ENCODE measurements around the gene TRAIP.

DNA sequence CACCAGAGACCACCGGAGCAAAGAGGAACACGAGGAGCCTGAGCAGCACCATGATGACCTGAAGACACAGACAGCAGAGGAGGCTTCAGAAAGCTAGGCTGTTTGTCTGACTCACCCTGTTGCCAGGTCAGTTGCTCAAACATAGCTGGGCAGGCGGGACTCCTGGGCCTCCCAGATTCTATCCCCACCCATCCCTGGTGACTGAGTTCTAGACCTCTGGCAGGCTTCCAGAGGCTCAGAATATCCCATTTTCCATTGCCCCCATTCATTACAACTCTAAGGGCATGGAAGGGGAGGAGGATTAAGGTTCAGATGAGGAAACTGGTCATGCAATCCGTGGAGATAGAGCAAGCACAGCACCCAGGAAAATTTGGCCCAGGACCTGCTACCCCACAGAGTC lies 56.6 kb downstream of the TRAIP start, which contains the start of gene CDHR4:
- TF ChIP-seq CTCF (IDR thresholded peaks at IDR 0.05; ENCODE audit: poor library complexity, severe bottlenecking) (no peak), EZH2 (IDR thresholded peaks at IDR 0.05; ENCODE audit: borderline replicate concordance, insufficient read depth, low read length, poor library complexity, severe bottlenecking) (no peak)
